Erythroblast (primary cell): ENCODE data around the gene TSHZ3.

Experiments
- GATA1 ChIP-seq: IDR thresholded peaks from 2 replicates; pipeline ENCODE4 v1.6.1; 2011; ENCODE audit warnings: low read depth, mild to moderate bottlenecking, control low read depth, low read length, moderate library complexity
- POLR2A ChIP-seq: IDR thresholded peaks from 2 replicates; pipeline ENCODE4 v1.6.1; 2011; ENCODE audit warnings: mild to moderate bottlenecking, low read length

DNA sequence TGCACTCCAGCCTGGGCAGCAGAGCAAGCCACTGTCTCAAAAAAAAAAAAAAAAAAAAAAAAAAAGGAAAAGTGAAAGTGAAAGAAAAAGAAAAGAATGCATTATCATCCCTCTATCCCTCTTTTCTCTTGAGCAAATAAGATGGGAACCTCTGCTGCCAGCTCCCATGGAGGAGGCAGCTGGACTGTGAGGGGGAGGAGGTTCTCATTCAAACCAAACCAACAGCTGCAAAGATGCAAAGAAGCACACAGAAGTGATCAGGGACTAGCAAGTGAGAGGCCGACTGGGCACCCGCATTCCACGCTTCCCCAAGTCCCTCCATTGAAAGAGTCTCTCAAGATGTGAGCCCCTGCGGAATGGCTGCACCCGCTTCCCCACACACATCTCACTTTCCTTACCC lies 63.5 kb downstream of the TSHZ3 start:
- TF ChIP-seq POLR2A (no peak), GATA1 (no peak)
